Right hindlimb (tissue), 1 donor: Measurements from ENCODE around the gene ITIH4.

Source experiments
- DNase-seq: peaks from one replicate; pipeline ENCODE4 v3.0.0-alpha.2; 2018

ITIH4 gene

GRCh38 chr3:52847726-52848125 is 17.3 kb upstream of the ITIH4 start:
- DNase-seq = no peak

- DNase-seq = no peak
Observed at GRCh38 chr3:52847241-52847640, 16.8 kb upstream of the ITIH4 start.

GRCh38 chr3:52846432-52846965 is 16.0 kb upstream of the ITIH4 start:
- DNase-seq = no peak

GRCh38 chr3:52845691-52846431 is 15.4 kb upstream of the ITIH4 start:
- no peak for DNase-seq

- DNase-seq = no peak
Observed at GRCh38 chr3:52845157-52845556, 14.7 kb upstream of the ITIH4 start.

GRCh38 chr3:52844290-52844975 is 14.0 kb upstream of the ITIH4 start:
- no peak for DNase-seq

- no peak for DNase-seq
Observed at GRCh38 chr3:52843881-52844280, 13.4 kb upstream of the ITIH4 start.

GRCh38 chr3:52843108-52843865 is 12.8 kb upstream of the ITIH4 start:
- DNase-seq = no peak

GRCh38 chr3:52842424-52842823 is 12.0 kb upstream of the ITIH4 start:
- no peak for DNase-seq

GRCh38 chr3:52841981-52842340 is 11.5 kb upstream of the ITIH4 start:
- no peak for DNase-seq

GRCh38 chr3:52841211-52841980 is 10.9 kb upstream of the ITIH4 start:
- DNase-seq = no peak

GRCh38 chr3:52839892-52840545 is 9.5 kb upstream of the ITIH4 start:
- DNase-seq = no peak

GRCh38 chr3:52839268-52839575 is 8.8 kb upstream of the ITIH4 start:
- DNase-seq = no peak

GRCh38 chr3:52838561-52839267 is 8.2 kb upstream of the ITIH4 start:
- DNase-seq = no peak

GRCh38 chr3:52836986-52837385 is 6.5 kb upstream of the ITIH4 start:
- no peak for DNase-seq

- no peak for DNase-seq
Observed at GRCh38 chr3:52836471-52836845, 6.0 kb upstream of the ITIH4 start.

GRCh38 chr3:52835766-52836470 is 5.4 kb upstream of the ITIH4 start:
- no peak for DNase-seq

GRCh38 chr3:52834871-52835501 is 4.5 kb upstream of the ITIH4 start, which contains the start of gene MUSTN1:
Gene MUSTN1 (minus strand): TSS chr3:52835019. CDS start chr3:52834948, 71 bp downstream.
- DNase-seq = peak; percentile 80

- DNase-seq = no peak
Observed at GRCh38 chr3:52833202-52833601, 2.7 kb upstream of the ITIH4 start.

GRCh38 chr3:52831500-52832301 is 1.2 kb upstream of the ITIH4 start:
- DNase-seq = peak; percentile 52
